Breast epithelium (tissue), 3 donors: ENCODE measurements around the gene ACOT8.

Experiments used
- POLR2A ChIP-seq: fragments of 450-650 bp; IDR thresholded peaks from one replicate; pipeline ENCODE4 v1.6.1; 2016; ENCODE audit warnings: antibody characterized with exemption, mild to moderate bottlenecking, moderate library complexity
- TF ChIP-seq, protein P1 (sequence below), 3 donors: fragments of 450-650 bp; IDR thresholded peaks; one replicate each; pipeline ENCODE4 v1.5.1; 2016 to 2017; ENCODE audit warnings: antibody characterized with exemption in 3 of 3, mild to moderate bottlenecking in 3 of 3, moderate library complexity in 3 of 3

DNA sequence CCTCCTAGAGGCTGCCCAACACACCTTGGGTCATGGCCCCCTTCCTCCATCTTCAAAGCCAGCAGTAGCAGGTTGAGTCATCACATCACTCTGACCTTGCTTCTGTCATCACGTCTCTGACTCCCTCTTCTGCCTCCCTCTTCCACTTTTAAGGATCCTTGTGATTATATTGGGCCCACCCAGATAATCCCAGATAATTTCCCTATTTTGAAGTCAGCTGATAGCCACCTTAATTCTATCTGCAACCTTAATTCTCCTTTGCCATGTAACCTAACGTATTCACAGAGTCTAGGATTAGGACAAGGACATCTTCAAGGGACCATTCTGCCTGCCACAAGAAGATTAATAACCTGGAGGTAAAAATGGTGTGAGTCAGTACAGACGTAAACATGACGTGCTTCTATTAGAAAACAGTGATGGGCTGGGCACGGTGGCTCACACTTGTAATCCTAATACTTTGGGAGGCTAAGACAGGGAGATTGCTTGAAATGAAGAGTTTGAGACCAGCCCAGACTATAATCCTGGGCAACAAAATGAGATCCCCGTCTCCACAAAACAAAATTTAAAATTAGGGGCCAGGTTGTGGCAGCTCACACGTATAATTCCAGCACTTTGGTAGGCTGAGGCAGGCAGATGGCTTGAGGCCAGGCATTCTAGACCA is 3.5 kb upstream of the ACOT8 start:
- no peak for TF ChIP-seq POLR2A
- TF ChIP-seq, protein P1, sequence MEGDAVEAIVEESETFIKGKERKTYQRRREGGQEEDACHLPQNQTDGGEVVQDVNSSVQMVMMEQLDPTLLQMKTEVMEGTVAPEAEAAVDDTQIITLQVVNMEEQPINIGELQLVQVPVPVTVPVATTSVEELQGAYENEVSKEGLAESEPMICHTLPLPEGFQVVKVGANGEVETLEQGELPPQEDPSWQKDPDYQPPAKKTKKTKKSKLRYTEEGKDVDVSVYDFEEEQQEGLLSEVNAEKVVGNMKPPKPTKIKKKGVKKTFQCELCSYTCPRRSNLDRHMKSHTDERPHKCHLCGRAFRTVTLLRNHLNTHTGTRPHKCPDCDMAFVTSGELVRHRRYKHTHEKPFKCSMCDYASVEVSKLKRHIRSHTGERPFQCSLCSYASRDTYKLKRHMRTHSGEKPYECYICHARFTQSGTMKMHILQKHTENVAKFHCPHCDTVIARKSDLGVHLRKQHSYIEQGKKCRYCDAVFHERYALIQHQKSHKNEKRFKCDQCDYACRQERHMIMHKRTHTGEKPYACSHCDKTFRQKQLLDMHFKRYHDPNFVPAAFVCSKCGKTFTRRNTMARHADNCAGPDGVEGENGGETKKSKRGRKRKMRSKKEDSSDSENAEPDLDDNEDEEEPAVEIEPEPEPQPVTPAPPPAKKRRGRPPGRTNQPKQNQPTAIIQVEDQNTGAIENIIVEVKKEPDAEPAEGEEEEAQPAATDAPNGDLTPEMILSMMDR (IDR thresholded peaks at IDR 0.05), result no peak
